H1 (cell line): ENCODE measurements around the gene WRAP73. TPM values are rescaled to one million over a fixed set of nuclear protein-coding genes. Genes with fewer than 3 reads are reported as not detected.

Experiments
- PHF8 ChIP-seq: fragments of 200-600 bp; sonication (generic); conservative IDR thresholded peaks from 2 replicates; pipeline ENCODE4 v1.7.1; 2012; ENCODE audit warnings: low read depth, mild to moderate bottlenecking, inconsistent platforms, low read length, moderate library complexity
- POLR2A ChIP-seq, 2 experiments: IDR thresholded peaks; 1 replicate in 1 of 2; 2 replicates in 1 of 2; pipeline ENCODE4 v1.6.1; 2011; ENCODE audit warnings: low read depth in 2 of 2, low read length in 2 of 2, mild to moderate bottlenecking in 2 of 2; ENCODE audit errors: control extremely low read depth in 1 of 2
- polyA plus RNA-seq, 7 experiments: library from polyadenylated mRNA; depleted of rRNA in 3 of 7; stranded (reverse) in 5 of 7; unstranded in 2 of 7; fragments of >200 nt in 5 of 7; fragments of 200-250 nt in 2 of 7; gene quantifications; 1 replicate in 5 of 7; 2 replicates in 1 of 7; 4 replicates in 1 of 7; pipeline versions ENCODE4 v1.2.1 to v1.2.3, GENCODE V29; 2011 to 2013; ENCODE audit warnings: missing spikeins in 2 of 7, mixed read lengths in 2 of 7
- total RNA-seq: library from RNA; stranded (reverse); fragmentation: NEBNext Ultra II Directional; extraction: Animal tissue kit (Norgen Biotek cat#: 25700); gene quantifications from 2 replicates; pipeline ENCODE4 v1.2.1, GENCODE V29; 2021
- TF ChIP-seq, protein P1 (sequence below): fragments of 300-600 bp; sonication (generic); IDR thresholded peaks from 2 replicates; pipeline ENCODE4 v1.7.1; 2012; ENCODE audit warnings: low read length, moderate library complexity, mild to moderate bottlenecking, inconsistent platforms; ENCODE audit not compliant: insufficient replicate concordance
- TF ChIP-seq, protein P2 (sequence below): IDR thresholded peaks from 2 replicates; pipeline ENCODE4 v1.6.1; 2011; ENCODE audit warnings: low read depth, mild to moderate bottlenecking, low read length; ENCODE audit not compliant: insufficient read depth

The WRAP73 gene
- total and polyA plus RNA-seq, 2 of the 8 experiments (the other 6 are each of a cell fraction or from before 2014, with no cell fraction given) = 30.3 to 50.7 TPM

DNA sequence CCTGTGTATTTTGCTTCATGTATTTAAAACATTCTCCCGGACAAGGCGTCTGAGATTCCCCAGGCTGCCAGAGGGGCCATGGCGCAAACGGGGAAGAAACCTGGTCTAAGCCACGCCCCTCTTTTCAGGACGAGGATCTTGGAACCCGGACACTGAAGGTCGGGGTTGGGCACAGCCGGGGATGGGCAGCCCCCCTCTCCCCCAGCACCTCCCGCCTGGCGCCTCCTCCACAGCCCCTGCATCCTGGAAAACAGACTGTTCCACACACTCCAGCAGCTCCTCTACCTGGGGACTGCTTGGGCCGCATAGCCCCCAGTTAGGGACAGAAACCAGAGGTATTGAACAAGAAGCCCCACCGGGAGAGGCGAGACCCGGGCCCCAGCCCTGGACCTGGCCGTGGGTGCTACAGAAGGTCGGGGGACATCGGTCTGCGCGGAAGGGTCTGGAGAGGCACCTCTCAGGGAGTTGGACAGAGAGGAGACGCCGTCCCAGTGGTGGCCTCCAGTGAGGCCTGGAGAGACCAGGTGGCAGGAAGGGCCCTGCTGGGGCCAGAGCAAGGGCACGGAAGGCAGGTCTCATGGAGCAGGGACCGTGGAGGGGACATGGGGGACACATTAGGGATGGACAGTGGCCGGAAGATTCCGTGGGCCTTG lies 7.8 kb upstream of the WRAP73 start (continued):
- TF ChIP-seq, protein P1, sequence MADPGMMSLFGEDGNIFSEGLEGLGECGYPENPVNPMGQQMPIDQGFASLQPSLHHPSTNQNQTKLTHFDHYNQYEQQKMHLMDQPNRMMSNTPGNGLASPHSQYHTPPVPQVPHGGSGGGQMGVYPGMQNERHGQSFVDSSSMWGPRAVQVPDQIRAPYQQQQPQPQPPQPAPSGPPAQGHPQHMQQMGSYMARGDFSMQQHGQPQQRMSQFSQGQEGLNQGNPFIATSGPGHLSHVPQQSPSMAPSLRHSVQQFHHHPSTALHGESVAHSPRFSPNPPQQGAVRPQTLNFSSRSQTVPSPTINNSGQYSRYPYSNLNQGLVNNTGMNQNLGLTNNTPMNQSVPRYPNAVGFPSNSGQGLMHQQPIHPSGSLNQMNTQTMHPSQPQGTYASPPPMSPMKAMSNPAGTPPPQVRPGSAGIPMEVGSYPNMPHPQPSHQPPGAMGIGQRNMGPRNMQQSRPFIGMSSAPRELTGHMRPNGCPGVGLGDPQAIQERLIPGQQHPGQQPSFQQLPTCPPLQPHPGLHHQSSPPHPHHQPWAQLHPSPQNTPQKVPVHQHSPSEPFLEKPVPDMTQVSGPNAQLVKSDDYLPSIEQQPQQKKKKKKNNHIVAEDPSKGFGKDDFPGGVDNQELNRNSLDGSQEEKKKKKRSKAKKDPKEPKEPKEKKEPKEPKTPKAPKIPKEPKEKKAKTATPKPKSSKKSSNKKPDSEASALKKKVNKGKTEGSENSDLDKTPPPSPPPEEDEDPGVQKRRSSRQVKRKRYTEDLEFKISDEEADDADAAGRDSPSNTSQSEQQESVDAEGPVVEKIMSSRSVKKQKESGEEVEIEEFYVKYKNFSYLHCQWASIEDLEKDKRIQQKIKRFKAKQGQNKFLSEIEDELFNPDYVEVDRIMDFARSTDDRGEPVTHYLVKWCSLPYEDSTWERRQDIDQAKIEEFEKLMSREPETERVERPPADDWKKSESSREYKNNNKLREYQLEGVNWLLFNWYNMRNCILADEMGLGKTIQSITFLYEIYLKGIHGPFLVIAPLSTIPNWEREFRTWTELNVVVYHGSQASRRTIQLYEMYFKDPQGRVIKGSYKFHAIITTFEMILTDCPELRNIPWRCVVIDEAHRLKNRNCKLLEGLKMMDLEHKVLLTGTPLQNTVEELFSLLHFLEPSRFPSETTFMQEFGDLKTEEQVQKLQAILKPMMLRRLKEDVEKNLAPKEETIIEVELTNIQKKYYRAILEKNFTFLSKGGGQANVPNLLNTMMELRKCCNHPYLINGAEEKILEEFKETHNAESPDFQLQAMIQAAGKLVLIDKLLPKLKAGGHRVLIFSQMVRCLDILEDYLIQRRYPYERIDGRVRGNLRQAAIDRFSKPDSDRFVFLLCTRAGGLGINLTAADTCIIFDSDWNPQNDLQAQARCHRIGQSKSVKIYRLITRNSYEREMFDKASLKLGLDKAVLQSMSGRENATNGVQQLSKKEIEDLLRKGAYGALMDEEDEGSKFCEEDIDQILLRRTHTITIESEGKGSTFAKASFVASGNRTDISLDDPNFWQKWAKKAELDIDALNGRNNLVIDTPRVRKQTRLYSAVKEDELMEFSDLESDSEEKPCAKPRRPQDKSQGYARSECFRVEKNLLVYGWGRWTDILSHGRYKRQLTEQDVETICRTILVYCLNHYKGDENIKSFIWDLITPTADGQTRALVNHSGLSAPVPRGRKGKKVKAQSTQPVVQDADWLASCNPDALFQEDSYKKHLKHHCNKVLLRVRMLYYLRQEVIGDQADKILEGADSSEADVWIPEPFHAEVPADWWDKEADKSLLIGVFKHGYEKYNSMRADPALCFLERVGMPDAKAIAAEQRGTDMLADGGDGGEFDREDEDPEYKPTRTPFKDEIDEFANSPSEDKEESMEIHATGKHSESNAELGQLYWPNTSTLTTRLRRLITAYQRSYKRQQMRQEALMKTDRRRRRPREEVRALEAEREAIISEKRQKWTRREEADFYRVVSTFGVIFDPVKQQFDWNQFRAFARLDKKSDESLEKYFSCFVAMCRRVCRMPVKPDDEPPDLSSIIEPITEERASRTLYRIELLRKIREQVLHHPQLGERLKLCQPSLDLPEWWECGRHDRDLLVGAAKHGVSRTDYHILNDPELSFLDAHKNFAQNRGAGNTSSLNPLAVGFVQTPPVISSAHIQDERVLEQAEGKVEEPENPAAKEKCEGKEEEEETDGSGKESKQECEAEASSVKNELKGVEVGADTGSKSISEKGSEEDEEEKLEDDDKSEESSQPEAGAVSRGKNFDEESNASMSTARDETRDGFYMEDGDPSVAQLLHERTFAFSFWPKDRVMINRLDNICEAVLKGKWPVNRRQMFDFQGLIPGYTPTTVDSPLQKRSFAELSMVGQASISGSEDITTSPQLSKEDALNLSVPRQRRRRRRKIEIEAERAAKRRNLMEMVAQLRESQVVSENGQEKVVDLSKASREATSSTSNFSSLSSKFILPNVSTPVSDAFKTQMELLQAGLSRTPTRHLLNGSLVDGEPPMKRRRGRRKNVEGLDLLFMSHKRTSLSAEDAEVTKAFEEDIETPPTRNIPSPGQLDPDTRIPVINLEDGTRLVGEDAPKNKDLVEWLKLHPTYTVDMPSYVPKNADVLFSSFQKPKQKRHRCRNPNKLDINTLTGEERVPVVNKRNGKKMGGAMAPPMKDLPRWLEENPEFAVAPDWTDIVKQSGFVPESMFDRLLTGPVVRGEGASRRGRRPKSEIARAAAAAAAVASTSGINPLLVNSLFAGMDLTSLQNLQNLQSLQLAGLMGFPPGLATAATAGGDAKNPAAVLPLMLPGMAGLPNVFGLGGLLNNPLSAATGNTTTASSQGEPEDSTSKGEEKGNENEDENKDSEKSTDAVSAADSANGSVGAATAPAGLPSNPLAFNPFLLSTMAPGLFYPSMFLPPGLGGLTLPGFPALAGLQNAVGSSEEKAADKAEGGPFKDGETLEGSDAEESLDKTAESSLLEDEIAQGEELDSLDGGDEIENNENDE = no peak
- TF ChIP-seq, protein P2, sequence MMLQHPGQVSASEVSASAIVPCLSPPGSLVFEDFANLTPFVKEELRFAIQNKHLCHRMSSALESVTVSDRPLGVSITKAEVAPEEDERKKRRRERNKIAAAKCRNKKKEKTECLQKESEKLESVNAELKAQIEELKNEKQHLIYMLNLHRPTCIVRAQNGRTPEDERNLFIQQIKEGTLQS = no peak
- no peak for TF ChIP-seq POLR2A (IDR thresholded peaks at IDR 0.05; ENCODE audit: control extremely low read depth in 1 of 2, low read depth in 2 of 2, low read length in 2 of 2)
- no peak for TF ChIP-seq PHF8
